Testis (tissue), 2 donors: Measurements from ENCODE around the gene RAB4B.

Source experiments
- CTCF ChIP-seq, 3 experiments: fragments of 450-650 bp in 2 of 3; fragments of 200-600 bp in 1 of 3; sonication (generic) in 1 of 3; IDR thresholded peaks; one replicate each; pipeline ENCODE4 v1.5.1; 2016 to 2019; ENCODE audit warnings: antibody characterized with exemption in 3 of 3, mild to moderate bottlenecking in 2 of 3, moderate library complexity in 1 of 3
- POLR2A ChIP-seq: fragments of 450-650 bp; IDR thresholded peaks from one replicate; pipeline ENCODE4 v1.6.1; 2017; ENCODE audit warnings: antibody characterized with exemption, mild to moderate bottlenecking, moderate library complexity

- TF ChIP-seq POLR2A: no peak
- no peak for TF ChIP-seq CTCF (IDR thresholded peaks at IDR 0.05)
These were observed 959 bp upstream of the RAB4B start for GRCh38 chr19:40776932-40777644.
